Coronary artery (tissue), 2 donors: Measurements from ENCODE around the gene PML.
A peak's percentile ranks its signal among the peaks of the same experiment; 100 is the strongest.

Experiments used
- DNase-seq: peaks from one replicate; pipeline ENCODE4 v3.0.0-alpha.2; 2017; ENCODE audit warnings: low spot score
- H3K27ac ChIP-seq, 2 donors: fragments of 200-600 bp; sonication (generic); one replicate each; pipeline ENCODE4 v1.5.1; 2016 to 2019
- H3K4me3 ChIP-seq: fragments of 200-600 bp; sonication (generic); 2 replicates; pipeline ENCODE4 v1.5.1; 2016; ENCODE audit warnings: mild to moderate bottlenecking, moderate library complexity
- TF ChIP-seq, protein P1 (sequence below): fragments of 200-600 bp; sonication (generic); IDR thresholded peaks from one replicate; pipeline ENCODE4 v1.5.1; 2019; ENCODE audit warnings: antibody characterized with exemption

PML gene

DNA sequence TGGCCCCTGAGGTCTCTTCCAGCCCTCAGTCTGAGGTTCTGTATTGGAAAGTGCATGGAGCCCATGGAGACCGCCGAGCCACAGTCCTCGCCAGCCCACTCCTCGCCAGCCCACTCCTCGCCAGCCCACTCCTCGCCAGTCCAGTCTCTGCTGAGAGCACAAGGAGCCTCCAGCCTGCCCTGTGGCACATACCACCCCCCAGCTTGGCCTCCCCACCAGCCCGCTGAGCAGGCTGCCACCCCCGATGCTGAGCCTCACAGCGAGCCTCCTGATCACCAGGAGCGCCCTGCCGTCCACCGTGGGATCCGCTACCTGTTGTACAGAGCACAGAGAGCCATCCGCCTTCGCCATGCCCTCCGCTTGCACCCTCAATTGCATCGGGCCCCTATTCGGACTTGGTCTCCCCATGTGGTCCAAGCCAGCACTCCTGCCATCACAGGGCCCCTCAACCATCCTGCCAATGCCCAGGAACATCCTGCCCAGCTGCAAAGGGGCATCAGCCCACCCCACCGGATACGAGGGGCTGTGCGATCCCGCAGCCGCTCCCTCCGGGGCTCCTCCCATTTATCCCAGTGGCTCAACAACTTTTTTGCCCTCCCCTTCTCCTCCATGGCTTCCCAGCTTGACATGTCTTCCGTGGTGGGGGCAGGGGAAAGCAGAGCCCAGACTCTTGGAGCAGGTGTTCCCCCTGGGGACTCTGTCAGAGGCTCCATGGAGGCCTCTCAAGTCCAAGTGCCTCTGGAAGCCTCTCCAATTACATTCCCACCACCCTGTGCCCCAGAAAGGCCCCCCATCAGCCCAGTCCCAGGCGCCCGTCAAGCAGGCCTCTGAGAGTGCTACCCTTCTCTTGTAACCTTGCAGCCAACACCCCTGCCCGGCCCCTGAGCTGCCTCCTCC lies 40.9 kb downstream of the PML start:
- no peak for DNase-seq
- TF ChIP-seq, protein P1, sequence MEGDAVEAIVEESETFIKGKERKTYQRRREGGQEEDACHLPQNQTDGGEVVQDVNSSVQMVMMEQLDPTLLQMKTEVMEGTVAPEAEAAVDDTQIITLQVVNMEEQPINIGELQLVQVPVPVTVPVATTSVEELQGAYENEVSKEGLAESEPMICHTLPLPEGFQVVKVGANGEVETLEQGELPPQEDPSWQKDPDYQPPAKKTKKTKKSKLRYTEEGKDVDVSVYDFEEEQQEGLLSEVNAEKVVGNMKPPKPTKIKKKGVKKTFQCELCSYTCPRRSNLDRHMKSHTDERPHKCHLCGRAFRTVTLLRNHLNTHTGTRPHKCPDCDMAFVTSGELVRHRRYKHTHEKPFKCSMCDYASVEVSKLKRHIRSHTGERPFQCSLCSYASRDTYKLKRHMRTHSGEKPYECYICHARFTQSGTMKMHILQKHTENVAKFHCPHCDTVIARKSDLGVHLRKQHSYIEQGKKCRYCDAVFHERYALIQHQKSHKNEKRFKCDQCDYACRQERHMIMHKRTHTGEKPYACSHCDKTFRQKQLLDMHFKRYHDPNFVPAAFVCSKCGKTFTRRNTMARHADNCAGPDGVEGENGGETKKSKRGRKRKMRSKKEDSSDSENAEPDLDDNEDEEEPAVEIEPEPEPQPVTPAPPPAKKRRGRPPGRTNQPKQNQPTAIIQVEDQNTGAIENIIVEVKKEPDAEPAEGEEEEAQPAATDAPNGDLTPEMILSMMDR = no peak
- Histone ChIP-seq H3K27ac (no peak overlapping the region), H3K4me3 (no peak overlapping the region)

DNA sequence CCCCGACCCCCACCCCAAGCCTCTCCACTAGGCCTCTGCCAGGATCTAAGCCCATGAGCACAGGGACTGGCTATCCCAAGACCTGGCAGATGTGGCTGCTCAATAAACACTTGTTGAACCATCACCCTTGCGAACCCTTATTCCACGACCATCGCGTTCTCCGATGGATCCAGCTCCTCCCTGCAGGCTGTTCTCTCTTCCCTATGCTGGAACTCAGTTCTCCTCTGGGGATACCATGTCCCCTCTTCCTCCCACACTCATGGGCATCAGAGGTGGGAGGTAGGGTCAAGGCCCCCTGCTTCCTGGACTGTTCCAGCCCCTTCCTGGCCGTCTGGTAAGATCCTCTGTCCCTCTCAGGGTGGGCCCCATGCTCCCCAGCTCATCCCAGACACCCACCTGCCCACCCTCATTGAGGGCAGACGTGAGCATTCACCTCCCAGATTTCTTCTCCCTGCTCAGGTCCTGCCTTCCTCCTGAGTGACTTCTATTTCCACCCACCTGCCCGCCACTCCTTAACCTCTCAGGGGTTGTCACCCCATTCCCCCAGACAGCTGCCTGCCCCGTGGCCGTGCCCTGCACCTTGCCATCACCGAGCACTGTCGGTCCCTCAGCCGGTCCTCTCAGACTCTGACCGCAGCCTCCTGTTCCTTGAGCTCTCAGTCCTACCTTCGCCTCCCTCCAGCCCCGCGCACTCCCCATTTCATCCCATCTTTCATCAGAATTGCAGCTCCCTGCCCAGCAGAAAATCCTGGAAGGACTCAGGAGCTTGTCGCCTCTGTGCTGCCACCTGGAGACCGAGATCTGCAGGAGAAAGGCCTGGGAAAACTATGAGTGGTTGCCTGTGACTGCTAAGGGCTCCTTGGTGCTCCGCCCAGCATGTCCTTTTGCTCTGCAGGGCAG lies 42.0 kb downstream of the PML start:
- no peak for DNase-seq
- TF ChIP-seq, protein P1 = no peak
- Histone ChIP-seq H3K27ac (peak overlapping the region in 1 of 2 donors; percentile 17), H3K4me3 (no peak overlapping the region)

DNA sequence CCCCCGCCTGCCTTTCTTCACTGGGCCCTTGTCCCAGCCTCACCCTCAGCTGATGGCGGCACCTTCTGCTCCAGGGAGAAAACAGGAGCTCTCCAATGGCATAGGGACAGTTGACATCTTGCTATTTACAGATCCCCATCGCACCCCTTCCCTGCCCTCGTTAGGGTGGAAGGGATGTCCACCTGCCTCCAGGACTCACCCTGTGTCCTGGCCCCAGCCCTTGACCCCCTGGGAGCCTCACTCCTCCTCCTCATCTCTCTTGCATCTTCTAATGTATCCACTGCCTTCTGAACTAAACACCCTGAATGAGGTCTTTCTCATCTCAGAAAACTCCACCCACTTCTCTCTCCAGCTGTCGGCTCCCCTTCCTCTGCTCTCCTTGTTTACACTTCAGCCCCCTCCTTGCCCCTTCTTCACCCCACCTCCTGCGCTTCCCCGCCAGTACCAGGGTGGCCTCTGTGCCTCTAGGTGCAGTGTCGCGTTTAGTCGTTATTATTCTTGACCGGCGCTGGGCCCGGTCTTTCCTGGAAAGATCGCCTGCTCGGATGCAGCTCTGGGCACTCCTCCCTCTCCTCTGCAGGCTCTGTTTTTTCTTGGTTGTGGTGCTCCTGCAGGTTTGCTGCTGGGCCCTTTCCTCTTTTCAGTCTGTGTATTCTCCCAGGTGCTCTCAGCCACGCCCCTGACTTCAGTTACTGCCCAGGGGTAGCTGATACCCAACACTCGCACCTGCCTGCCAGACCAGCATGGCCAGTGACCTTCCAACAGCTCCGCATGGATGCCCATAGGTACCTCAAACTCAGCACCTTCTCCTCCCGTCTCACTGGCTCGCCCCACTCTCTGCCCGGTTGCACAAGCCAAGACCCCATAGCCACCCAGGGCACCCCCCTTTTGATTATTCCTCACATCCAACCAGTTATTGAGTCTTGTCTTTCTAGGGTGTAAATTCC lies 42.9 kb downstream of the PML start:
- H3K4me3 ChIP-seq = no peak overlapping the region
- peak overlapping the region in 1 of 2 donors; percentile 17 for H3K27ac ChIP-seq
- TF ChIP-seq, protein P1 = no peak
- DNase-seq = no peak

DNA sequence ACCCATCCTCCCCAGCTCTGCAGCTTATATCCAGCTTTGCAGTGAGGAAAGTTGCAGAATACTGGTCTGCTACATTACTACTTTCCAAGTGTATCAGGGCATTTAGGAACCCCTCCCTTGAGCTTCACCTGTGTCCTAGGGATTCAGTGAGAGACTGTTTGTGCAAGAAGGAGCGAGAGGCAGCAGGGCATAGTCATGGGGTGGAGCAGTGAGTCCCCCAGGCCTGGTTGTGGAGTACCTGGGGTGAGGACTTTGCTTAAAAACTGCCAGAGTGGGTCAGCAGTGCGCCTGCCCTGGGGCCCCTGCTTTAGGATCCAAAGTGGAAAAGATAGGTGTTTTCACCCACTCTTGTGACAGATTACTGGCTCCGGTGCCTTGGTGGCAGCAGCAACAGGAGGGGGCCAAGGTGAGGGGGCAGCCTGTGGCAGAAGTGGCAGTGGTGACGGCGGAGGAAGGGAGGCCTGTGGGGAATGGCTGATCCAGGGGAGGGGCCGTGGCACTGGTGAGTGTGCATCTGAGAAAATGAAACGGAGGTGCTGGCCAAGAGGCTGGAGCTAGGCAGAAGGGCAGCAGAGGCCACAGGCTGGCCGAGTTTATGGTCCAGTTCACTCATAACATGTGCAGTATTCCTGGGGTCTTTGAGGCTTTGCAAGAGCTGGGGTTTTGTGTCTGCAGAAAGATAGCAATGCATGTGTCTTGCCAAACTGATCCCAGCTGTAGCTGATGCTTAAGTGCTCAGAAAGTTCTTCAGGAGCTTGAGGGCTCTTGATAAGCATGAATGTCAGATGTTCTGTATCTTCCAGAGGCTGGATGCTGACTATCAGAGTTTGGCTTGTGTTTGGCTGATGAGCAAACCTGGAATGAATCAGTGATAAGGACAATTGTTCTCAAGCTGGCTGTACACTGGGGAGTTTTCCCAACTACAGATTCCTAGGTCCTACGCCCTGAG lies 44.5 kb downstream of the PML start:
- TF ChIP-seq, protein P1 = no peak
- Histone ChIP-seq H3K27ac (peak overlapping the region; percentile 34 to 77), H3K4me3 (no peak overlapping the region)
- DNase-seq = peak; percentile 69

DNA sequence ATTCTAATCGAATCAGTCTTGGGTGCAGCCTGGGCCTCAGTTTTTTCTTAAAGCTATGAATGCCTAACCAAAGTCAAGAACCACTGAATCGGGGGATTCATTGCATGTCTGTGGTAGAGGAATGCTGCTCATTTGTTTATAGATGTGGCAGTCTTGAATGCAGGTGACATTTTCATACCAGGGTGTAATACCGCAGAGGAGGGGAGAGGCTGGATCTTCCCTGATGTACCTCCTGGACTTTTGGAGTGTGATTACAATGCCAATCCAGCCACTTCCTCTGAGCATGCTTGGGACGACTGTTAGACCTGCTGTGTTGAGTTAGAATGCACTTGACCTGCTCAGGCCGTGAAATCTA lies 45.1 kb downstream of the PML start:
- DNase-seq = no peak
- H3K27ac ChIP-seq = peak overlapping the region; percentile 60 to 77
- H3K4me3 ChIP-seq = no peak overlapping the region
- TF ChIP-seq, protein P1 = no peak
